ENCODE results near the gene ULBP2. TPM values are rescaled to one million over a fixed set of nuclear protein-coding genes. Genes with fewer than 3 reads are reported as not detected.
"Not testable (repeated sequence)": the region's sequence is repeated elsewhere in the genome, so short reads cannot be mapped to it uniquely, and the experiment has no call there.

Gene ULBP2
- total RNA-seq, 2 experiments from 2014 or later: 0.32 to 0.43 TPM

DNA sequence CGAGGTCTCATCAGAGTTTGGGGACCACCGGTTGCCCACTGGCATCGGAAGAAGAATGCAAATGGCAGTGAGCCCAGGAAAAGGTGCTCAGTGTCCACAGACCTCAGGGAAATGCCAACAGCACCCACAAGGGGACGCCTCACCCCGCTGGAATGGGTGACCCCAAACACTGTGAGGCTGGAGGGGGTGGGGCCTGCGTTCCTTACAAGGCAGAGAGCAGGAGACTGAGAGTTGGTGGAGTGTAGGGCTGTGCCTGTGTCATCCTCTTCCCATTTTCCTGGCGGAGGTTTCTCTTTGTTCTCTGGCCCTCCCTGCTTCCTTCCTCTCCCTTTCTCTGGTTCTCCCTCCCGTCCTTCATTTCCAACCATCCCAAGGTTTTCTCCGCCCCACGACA is 12.1 kb downstream of the ULBP2 start:
- H3K27me3 Mint-ChIP-seq: peaks cover 65% of the 10 kb centered on the region
- POLR2A ChIA-PET; DNase-seq; intact Hi-C loops (cut with DNase I, micrococcal nuclease); H3K9me3 Mint-ChIP-seq (ENCODE audit: low read depth); H3K27ac Mint-ChIP-seq; H3K4me1 Mint-ChIP-seq; H3K4me3 Mint-ChIP-seq; H3K36me3 Mint-ChIP-seq (ENCODE audit: low read depth): not testable (repeated sequence)
- CTCF ChIA-PET: interaction anchor here (1.4 kb wide), 1 partner anchor 8 kb away, joined by 4 read pairs; no protein-coding TSS in a partner anchor
- peak; percentile 95 for ATAC-seq

DNA sequence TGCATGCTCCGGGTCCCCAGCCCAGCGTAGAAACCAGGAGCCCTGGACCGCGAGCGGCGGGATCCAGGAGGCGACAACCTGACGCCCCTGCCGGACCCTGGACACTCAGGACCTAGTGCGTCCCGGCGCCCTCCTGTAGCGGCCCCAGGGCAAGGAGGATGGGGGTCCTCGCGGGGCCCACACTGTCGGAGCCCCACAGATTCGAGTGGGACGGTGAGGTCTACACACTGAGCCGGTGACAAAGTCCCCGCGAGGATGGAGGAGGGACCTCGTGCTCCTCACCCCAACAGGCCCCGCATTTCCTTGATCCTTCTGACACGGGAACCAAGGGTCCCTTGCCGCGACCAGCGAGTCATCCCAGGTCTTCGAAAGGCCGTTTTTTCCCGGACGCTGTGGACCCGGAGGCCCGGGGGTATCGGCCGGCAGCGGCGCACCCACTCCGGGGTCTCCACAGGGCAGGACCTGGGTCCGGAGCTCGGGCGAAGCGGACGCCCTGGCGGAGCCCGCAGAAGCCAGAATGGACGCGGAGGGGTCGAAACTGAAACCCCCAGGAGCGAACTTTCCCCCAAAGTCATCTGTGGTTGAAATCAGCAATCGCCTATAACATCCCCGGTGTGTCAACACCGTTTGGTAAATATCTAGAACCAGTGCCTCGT is 12.6 kb downstream of the ULBP2 start:
- H3K9me3 Mint-ChIP-seq (ENCODE audit: low read depth); DNase-seq; H3K4me1 Mint-ChIP-seq; POLR2A ChIA-PET; CTCF ChIA-PET; intact Hi-C loops (cut with DNase I, micrococcal nuclease); H3K36me3 Mint-ChIP-seq (ENCODE audit: low read depth); H3K4me3 Mint-ChIP-seq; H3K27ac Mint-ChIP-seq: not testable (repeated sequence)
- ATAC-seq: peak; percentile 11
- H3K27me3 Mint-ChIP-seq: peaks cover 68% of the 10 kb centered on the region

DNA sequence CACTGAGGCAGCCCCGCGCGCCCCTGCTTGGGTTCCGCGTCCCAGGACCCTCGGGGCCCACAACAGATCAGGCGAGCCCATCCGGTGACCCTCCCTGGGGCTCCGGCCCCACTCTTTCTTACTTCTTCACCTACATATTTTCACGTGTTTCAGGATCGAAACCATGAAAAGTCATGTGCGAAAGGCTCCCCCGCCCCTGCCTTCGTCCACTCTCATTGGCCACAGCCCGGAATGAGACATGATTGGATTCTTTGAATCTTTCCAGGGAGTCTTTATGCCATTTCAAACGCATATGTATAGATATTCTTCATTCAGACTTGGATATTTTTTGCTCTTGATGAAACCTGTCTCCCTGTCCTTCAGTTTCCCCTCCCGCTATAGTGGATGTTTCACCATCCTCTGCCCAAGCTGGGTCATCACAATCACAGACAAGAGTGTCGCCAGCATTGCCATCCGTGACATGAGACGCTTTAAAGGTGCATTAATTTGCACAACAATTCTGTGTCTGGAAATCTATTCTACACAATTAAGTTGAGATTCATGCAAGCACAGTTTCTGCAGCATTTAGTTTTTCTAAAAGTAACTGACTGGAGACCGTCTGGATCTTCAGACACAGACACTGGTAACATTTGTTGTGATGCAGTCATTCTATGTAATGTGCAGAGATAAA is 13.3 kb downstream of the ULBP2 start:
- H3K27ac Mint-ChIP-seq; intact Hi-C loops (cut with DNase I, micrococcal nuclease); CTCF ChIA-PET; POLR2A ChIA-PET; H3K4me3 Mint-ChIP-seq; ATAC-seq; H3K9me3 Mint-ChIP-seq (ENCODE audit: low read depth); DNase-seq; H3K4me1 Mint-ChIP-seq; H3K36me3 Mint-ChIP-seq (ENCODE audit: low read depth): not testable (repeated sequence)
- peaks cover 67% of the 10 kb centered on the region for H3K27me3 Mint-ChIP-seq

DNA sequence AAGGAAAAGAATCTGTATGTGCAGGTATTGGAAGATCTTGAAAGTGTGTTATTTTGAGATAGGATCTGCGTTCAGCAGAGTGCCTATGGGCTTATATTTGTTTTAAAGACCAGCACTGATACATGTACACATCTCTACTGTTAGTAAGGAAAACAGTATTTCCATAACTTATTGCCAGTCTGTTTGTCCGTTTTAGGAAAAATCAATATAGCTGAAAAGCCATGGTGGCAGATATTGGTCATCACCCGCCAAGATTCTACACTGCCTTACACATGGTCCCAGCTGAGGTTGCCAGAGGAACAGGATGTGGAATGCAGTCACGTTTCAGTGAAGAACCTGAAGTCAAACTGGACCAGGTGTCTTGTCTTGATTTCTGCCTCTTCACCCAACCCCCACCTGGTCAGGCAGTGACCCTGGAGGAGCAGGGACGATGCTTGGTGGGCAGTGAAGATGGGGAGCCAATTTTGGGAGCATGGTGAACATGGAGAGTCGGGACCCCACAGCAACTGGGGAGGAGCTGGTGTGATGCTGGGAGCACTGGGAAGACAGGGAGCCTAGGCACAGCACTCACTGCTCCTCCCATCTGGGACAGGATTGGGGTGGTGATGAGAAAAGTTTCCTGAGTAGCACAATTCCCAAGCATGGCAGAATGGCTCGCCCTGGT is 14.0 kb downstream of the ULBP2 start:
- POLR2A ChIA-PET; intact Hi-C loops (cut with DNase I, micrococcal nuclease); CTCF ChIA-PET; DNase-seq; ATAC-seq; H3K27ac Mint-ChIP-seq; H3K36me3 Mint-ChIP-seq (ENCODE audit: low read depth); H3K4me1 Mint-ChIP-seq; H3K9me3 Mint-ChIP-seq (ENCODE audit: low read depth); H3K4me3 Mint-ChIP-seq: not testable (repeated sequence)
- H3K27me3 Mint-ChIP-seq: peaks cover 67% of the 10 kb centered on the region

DNA sequence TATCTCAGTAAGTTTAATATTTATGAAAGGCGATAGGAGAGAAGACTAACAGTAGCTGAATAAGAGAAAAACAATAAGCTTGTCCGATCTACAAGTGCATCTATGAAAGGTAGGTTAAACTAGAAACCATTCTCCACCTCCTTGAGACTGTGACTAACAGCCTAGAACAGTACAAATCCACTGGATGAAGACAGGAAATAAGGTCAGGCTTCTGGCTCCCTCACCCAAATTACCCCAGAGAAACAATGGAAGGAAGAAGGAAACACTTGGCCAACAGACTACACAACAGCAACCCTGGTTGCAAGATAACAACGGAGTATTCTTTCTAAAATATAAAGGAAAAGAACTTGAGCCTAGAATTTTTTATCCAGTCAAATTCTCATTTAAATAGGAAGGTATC is 16.3 kb downstream of the ULBP2 start:
- H3K4me3 Mint-ChIP-seq; H3K9me3 Mint-ChIP-seq (ENCODE audit: low read depth); intact Hi-C loops (cut with DNase I, micrococcal nuclease); ATAC-seq; DNase-seq; H3K27ac Mint-ChIP-seq; POLR2A ChIA-PET; H3K36me3 Mint-ChIP-seq (ENCODE audit: low read depth): not testable (repeated sequence)
- Mint-ChIP-seq H3K27me3 (peaks cover 64% of the 10 kb centered on the region), H3K4me1 (peaks cover 15% of the 10 kb centered on the region)
- CTCF ChIA-PET: interaction anchor here (2.0 kb wide), 1 partner anchor 59 kb away, joined by 5 read pairs; no protein-coding TSS in a partner anchor

DNA sequence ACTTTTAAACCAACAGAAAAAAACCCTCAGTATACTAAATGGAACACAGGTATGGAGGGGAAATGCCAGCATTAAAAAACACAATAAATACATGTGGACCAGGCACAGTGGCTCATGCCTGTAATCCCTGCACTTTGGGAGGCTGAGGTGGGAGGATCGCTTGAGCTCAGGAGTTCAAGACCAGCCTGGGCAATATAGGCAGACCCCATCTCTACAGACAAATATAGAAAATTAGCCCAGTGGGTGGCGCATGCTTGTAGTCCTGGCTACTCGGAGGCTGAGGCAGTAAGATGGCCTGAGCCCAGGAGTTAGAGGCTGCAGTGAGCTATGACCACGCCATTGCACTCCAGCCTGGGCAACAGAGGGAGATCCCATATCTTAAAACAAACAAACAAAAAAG is 18.0 kb downstream of the ULBP2 start:
- POLR2A ChIA-PET: interaction anchor here (0.6 kb wide), 1 partner anchor 39 kb away, joined by 3 read pairs; no protein-coding TSS in a partner anchor
- H3K4me1 Mint-ChIP-seq: peaks cover 24% of the 10 kb centered on the region
- H3K9me3 Mint-ChIP-seq (ENCODE audit: low read depth): not testable (repeated sequence)

DNA sequence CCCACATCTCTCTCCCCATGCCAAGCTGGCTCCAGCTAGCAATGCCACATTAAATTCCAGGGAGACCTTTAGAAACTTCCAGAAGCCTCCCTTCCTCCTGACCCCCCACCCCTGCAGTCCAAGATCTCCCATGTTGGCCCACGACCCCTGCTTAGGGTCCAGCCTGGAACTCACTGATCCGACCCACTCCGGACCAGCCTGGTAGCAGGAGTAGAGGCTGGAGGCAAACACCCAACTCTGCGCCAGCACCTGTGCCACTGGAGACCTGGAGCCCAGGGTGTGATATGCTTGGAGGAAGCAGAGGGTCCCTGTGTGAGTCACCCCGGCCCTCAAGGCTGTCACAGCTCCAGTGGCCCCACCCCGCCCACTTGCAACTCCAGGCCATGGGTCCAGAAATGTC is 18.7 kb downstream of the ULBP2 start:
- DNase-seq: no peak
- H3K36me3 Mint-ChIP-seq (ENCODE audit: low read depth): no peaks in the 10 kb centered on the region
- peaks cover 66% of the 10 kb centered on the region for H3K27me3 Mint-ChIP-seq
- H3K4me1 Mint-ChIP-seq: peaks cover 22% of the 10 kb centered on the region
- ChIA-PET CTCF (interaction anchor here (1.6 to 1.7 kb wide), 2 partner anchors 21 to 58 kb away, joined by 3 read pairs; no protein-coding TSS in a partner anchor), POLR2A (interaction anchor here (0.6 kb wide), 1 partner anchor 40 kb away, joined by 3 read pairs; no protein-coding TSS in a partner anchor)
- intact Hi-C loops (cut with DNase I, micrococcal nuclease): loop anchor here (5.0 kb wide), 1 partner anchor 213 kb away; the partner anchor contains the start of genes NUP43 (in 2 of the 2) and PCMT1 (in 2 of the 2)
- H3K9me3 Mint-ChIP-seq (ENCODE audit: low read depth): no peaks in the 10 kb centered on the region
- no peak overlapping the region for H3K27ac Mint-ChIP-seq
- ATAC-seq: no peak
- no peak overlapping the region for H3K4me3 Mint-ChIP-seq

More for the DNA sequence above, 18.0 kb downstream of the ULBP2 start:
- CTCF ChIA-PET: interaction anchor here (1.6 kb wide), 1 partner anchor 59 kb away, joined by 3 read pairs; no protein-coding TSS in a partner anchor
- H3K4me3 Mint-ChIP-seq; H3K27ac Mint-ChIP-seq; ATAC-seq; DNase-seq; H3K36me3 Mint-ChIP-seq (ENCODE audit: low read depth): not testable (repeated sequence)
- intact Hi-C loops (cut with DNase I, micrococcal nuclease): loop anchor here (5.0 kb wide), 1 partner anchor 213 kb away; the partner anchor contains the start of genes NUP43 (in 2 of the 2) and PCMT1 (in 2 of the 2)
- peaks cover 67% of the 10 kb centered on the region for H3K27me3 Mint-ChIP-seq

DNA sequence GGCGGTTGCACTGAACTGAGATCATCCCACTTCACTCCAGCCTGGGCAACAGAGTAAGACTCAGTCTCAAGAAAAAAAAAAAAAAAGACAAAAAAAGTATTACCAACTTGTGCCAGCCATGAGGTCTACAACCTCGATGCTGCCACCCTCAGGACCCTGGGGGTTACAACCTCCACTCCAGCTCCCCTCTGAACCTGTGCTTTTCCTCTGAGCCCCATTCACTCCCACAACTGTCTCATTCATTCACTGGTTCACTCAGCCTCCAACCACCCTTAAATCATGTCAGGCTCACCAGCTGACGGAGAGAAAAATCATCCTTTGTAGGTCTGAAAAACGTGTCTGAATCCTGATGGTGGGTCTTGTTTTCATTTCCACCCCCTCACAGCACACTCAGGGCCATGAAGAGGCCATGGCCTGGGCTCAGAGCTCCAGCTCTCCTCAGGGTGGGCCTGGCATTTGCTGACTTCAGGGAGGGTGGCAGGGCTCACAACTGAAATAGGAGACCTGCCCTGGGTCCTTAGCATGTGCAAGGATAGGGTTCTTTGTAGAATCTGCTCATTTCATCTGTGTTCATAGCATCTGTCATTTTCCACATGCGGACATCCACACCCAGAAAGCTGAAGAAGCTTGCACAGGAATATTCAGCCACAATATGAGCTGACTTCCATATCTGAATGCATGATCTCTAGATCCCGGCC is 20.1 kb downstream of the ULBP2 start:
- H3K9me3 Mint-ChIP-seq (ENCODE audit: low read depth): no peaks in the 10 kb centered on the region
- ChIA-PET CTCF (interaction anchor here (0.6 to 1.7 kb wide), 8 partner anchors 9 to 916 kb away, joined by 3 to 4 read pairs (median 3); no protein-coding TSS in a partner anchor), POLR2A (no interaction called here)
- no peak overlapping the region for H3K27ac Mint-ChIP-seq
- peak; percentile 34 for ATAC-seq
- peaks cover 63% of the 10 kb centered on the region for H3K27me3 Mint-ChIP-seq
- H3K4me3 Mint-ChIP-seq: no peak overlapping the region
- intact Hi-C loops (cut with DNase I, micrococcal nuclease): loop anchor here (2.0 to 5.0 kb wide), 2 partner anchors 215 to 905 kb away; partner anchors contain the start of genes NUP43 (in 2 of the 2) and PCMT1 (in 2 of the 2)
- no peaks in the 10 kb centered on the region for H3K36me3 Mint-ChIP-seq (ENCODE audit: low read depth)
- peak; percentile 73 for DNase-seq
- H3K4me1 Mint-ChIP-seq: peaks cover 22% of the 10 kb centered on the region

DNA sequence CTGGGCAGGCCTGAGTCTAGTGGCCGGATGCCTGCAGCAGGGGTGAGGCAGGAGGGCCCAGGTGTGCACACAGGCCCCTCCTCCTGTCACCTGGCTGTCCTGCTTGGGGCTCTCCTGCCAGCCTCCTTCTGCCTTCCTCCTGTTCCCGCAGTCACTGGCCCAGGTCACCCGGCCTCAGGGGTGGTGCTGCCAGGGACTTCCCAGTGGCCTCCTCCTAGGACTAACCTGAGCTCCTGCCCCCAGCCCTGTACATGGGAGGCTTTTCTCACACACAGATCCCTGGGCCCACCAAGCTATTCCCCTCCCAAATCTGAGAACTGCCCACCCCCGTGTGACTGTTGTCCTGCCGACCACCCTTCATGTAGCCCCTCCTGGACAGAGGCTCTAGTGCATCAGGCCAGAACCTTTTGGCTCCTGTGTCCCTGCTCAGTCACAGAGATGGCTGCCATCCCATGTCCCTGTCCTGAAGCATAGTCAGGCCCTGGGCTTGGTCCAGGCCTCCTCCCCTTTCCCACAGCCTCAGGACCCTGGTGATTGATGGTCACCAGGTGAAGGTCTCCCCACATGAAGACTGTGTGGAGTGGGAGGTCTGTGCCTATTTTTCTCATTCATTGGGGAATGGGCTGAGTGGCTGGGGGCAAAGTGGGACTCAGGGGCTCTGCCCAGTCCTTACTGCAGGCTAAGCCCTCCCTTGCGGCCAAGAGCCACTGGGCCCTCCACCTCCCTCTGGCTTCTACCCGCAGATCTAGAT is 20.8 kb downstream of the ULBP2 start:
- H3K9me3 Mint-ChIP-seq (ENCODE audit: low read depth): no peaks in the 10 kb centered on the region
- H3K27me3 Mint-ChIP-seq: peaks cover 66% of the 10 kb centered on the region
- no peak for DNase-seq
- no peak for ATAC-seq
- peaks cover 22% of the 10 kb centered on the region for H3K4me1 Mint-ChIP-seq
- peak overlapping the region; percentile 91 for H3K27ac Mint-ChIP-seq
- CTCF ChIA-PET: interaction anchor here (0.7 to 1.7 kb wide), 5 partner anchors 20 to 917 kb away, joined by 3 to 4 read pairs (median 3); no protein-coding TSS in a partner anchor
- POLR2A ChIA-PET: no interaction called here
- intact Hi-C loops (cut with DNase I, micrococcal nuclease): loop anchor here (1.0 to 5.0 kb wide), 9 partner anchors 20 to 904 kb away; partner anchors contain the start of genes NUP43 (in 2 of the 2), PCMT1 (in 2 of the 2), GINM1 (in 1 of the 2) and LRP11 (in 1 of the 2)
- no peaks in the 10 kb centered on the region for H3K36me3 Mint-ChIP-seq (ENCODE audit: low read depth)
- H3K4me3 Mint-ChIP-seq: peak overlapping the region; percentile 77

DNA sequence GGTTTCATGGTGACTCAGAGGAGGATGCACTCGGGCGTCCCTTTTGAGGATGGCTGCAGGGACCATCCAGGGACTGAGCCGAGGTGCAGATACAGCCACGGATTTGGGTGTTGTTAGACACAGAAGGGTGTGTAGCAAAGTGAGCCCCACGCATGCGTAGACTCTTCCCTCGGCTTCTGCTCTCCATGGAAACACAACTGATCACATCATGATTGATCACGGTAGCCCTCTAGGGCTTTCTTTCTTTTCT is 21.3 kb downstream of the ULBP2 start:
- Mint-ChIP-seq H3K27ac (peak overlapping the region; percentile 91), H3K27me3 (peaks cover 65% of the 10 kb centered on the region), H3K4me1 (peaks cover 22% of the 10 kb centered on the region), H3K4me3 (peak overlapping the region; percentile 77), H3K9me3 (ENCODE audit: low read depth) (no peaks in the 10 kb centered on the region), H3K36me3 (ENCODE audit: low read depth) (no peaks in the 10 kb centered on the region)
- ATAC-seq: peak; percentile 58
- DNase-seq: peak; percentile 78
- ChIA-PET CTCF (no interaction called here), POLR2A (no interaction called here)
- intact Hi-C loops (cut with DNase I, micrococcal nuclease): loop anchor here (1.0 to 5.0 kb wide), 9 partner anchors 21 to 904 kb away; partner anchors contain the start of genes NUP43 (in 2 of the 2), PCMT1 (in 2 of the 2), GINM1 (in 1 of the 2) and LRP11 (in 1 of the 2)

Data from activated CD4-positive, alpha-beta T cell treated with anti-CD3 and anti-CD28 coated beads for 36 hours (primary cell).